Epithelial cell of esophagus (primary cell): ENCODE data around the gene FAM83C.

Experiments
- DNase-seq: peaks from one replicate; pipeline ENCODE4 v3.0.0; 2010; ENCODE audit warnings: low read depth
- H3K4me3 ChIP-seq: 2 replicates; pipeline ENCODE4 v1.5.1; 2011; ENCODE audit warnings: mild to moderate bottlenecking, low read length, control low read depth
- TF ChIP-seq, protein P1 (sequence below): IDR thresholded peaks from 2 replicates; pipeline ENCODE4 v1.5.1; 2011; ENCODE audit warnings: low read depth, mild to moderate bottlenecking, low read length, control low read depth, inconsistent platforms; ENCODE audit not compliant: insufficient read depth; ENCODE audit errors: missing control alignments

The FAM83C gene

GRCh38 chr20:35293303-35294292 lies 1.4 kb upstream of the FAM83C start:
- TF ChIP-seq, protein P1, sequence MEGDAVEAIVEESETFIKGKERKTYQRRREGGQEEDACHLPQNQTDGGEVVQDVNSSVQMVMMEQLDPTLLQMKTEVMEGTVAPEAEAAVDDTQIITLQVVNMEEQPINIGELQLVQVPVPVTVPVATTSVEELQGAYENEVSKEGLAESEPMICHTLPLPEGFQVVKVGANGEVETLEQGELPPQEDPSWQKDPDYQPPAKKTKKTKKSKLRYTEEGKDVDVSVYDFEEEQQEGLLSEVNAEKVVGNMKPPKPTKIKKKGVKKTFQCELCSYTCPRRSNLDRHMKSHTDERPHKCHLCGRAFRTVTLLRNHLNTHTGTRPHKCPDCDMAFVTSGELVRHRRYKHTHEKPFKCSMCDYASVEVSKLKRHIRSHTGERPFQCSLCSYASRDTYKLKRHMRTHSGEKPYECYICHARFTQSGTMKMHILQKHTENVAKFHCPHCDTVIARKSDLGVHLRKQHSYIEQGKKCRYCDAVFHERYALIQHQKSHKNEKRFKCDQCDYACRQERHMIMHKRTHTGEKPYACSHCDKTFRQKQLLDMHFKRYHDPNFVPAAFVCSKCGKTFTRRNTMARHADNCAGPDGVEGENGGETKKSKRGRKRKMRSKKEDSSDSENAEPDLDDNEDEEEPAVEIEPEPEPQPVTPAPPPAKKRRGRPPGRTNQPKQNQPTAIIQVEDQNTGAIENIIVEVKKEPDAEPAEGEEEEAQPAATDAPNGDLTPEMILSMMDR = no peak
- no peak overlapping the region for H3K4me3 ChIP-seq
- no peak for DNase-seq

DNA sequence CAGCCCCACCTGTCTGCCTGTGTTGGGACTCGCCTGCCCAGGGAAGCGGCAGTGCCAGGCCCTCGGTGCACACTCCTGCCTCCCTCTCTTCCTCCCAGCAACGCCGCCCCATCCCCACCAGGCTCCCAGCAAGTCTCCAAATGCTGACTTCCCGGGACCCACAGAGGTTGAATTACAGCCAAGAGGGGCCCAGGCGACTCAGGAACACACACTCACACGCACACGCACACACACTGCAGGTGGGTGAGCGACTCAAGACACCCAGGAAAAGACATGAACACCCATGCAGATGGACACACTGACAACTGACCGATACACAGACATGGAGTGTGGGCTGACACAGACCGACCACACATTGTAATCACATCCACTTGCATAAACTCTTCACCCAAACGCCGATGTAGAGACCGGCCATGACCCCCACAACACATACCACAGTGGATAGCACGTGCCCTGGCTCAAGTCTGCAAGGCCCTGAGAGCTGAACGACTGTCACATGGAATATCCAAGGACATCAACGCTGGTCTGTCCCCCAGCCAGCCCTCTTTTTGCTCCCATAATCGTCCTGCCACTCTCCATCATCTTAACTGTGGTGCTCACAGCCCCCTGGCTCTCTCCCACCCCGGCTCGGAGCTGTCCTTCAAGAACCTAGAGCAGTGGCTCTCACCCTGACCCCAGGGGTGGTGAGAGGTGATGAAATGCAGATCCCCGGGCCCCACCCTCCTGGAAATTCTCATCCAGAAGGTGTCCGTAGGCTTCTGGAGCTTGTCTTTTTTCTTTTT lies 470 bp upstream of the FAM83C start:
- TF ChIP-seq, protein P1 = no peak
- DNase-seq = peak; percentile 29
- H3K4me3 ChIP-seq = no peak overlapping the region

DNA sequence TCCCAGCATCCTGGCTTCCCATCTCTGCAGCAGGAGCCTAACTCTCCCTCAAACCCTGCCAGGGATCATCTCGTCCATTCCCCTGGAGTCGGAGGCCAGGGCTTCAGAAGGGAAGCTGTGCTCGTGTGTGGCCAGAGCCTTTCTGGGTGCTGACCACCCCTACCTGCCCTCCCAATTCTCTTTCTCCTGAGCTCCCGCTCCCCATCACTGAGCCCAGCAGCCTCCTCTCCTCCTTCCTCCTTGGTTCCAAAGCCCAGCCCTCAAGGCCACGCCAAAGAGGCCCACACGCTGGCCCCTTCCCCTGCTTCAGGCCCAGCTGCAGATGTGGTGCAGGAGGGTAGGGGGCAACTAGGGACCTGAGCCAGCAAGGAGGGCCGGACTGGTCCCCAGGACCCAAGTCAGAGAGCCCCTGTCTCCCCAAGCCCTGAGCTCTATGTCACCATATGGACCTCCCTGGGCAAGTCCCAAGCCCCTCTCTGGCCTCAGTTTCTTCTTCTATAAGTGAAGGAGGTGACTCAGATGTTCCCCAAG lies 1.3 kb downstream of the FAM83C start:
- H3K4me3 ChIP-seq = no peak overlapping the region
- TF ChIP-seq, protein P1 = no peak

GRCh38 chr20:35290186-35290886 lies 1.9 kb downstream of the FAM83C start:
- no peak for DNase-seq
- TF ChIP-seq, protein P1 = no peak
- no peak overlapping the region for H3K4me3 ChIP-seq

More for the DNA sequence above, 1.3 kb downstream of the FAM83C start:
- DNase-seq = no peak

DNA sequence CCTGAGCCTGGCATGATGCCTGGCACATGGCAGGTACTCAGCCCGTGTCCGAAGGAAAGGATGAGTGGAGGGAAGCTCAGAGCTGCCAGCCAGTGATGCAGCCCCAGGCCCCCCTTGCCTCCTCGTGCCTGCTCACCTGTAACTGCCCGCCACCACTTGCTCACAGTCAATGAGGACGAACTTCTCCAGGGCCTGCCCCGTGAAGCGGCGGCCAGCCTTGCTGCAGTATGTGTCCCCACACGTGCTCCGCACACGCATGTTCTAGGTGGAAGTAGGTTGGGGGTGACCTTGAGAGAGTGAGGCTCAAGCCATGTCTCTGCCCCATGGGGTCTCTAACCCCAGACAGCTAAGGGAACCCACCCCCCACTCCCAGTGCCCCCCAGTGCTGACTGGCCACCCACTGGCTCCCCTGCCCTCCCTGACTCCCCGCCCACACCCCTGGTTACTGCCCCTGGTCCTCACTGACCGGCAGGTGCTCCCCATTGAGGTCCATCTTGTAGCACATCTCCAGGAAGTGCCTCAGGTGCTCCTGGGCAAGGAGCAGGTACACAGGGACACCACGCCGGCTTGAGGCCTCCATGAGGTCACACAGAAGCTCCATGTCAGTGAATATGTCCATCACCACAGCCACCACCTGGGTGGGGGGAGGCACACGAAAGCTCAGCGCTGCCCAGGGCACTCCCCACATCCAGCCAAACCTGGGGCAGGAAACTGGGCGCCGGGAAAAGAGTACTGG lies 3.7 kb downstream of the FAM83C start:
- no peak for DNase-seq
- H3K4me3 ChIP-seq = no peak overlapping the region
- TF ChIP-seq, protein P1 = no peak

DNA sequence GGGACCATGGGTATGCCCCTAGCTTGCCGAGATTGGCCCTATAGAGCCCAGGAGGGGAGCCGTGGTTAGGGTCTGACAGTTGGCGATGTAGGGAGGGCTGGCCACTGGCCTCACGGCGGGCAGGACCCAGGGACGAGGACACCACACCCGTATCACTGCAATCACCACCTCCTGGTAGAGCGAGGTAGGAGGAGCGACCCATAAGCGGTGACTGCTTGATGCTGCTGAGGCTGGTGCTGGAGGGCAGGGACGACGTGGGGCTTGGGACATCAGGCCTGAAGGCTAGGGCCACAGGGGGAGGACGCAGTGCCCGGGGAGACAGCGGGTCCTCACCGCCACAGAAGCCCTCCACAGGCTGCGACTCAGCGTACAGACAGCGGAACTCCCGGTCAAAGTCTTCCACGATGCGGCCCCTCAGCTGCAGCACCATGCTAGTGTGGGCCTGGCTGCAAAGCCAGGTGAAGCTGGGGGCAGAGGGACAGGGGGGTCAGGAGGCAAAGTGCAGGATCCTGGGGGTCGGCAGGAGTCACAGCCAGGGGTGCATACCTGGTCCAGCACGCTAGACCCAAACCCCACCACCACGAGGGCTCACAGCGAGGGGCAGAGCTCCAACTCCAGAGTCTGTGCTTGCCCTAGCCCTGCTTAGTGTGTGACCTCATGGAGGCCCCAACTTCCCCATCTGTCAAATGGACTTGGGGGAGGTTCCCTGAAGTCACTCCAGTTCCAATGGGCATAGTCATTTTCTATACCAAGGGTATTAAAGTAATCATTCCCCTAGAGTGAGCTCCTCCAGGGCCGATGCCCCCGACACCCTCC lies 4.5 kb downstream of the FAM83C start:
- no peak overlapping the region for H3K4me3 ChIP-seq
- DNase-seq = no peak
- TF ChIP-seq, protein P1 = no peak
